HEK293 (cell line): Measurements from ENCODE around the gene NAA35.

Experiments
- BCL11B ChIP-seq: fragments of 450-650 bp; formaldehyde crosslinking; IDR thresholded peaks from 2 replicates; pipeline ENCODE4 v1.5.1; 2016; ENCODE audit warnings: low read depth, missing biosample characterization, missing genetic modification characterization
- EGR2 ChIP-seq: fragments of 450-650 bp; formaldehyde crosslinking; IDR thresholded peaks from 2 replicates; pipeline ENCODE4 v1.5.1; 2016; ENCODE audit warnings: low read depth, missing biosample characterization, missing genetic modification characterization
- FEZF1 ChIP-seq: fragments of 450-650 bp; formaldehyde crosslinking; IDR thresholded peaks from 2 replicates; pipeline ENCODE4 v1.5.1; 2016; ENCODE audit warnings: missing biosample characterization, missing genetic modification characterization
- GLI2 ChIP-seq: fragments of 450-650 bp; formaldehyde crosslinking; IDR thresholded peaks from 2 replicates; pipeline ENCODE4; 2017; ENCODE audit warnings: missing biosample characterization, missing genetic modification characterization, low read depth, borderline replicate concordance
- INSM2 ChIP-seq: fragments of 450-650 bp; formaldehyde crosslinking; IDR thresholded peaks from 2 replicates; pipeline ENCODE4 v1.5.1; 2016; ENCODE audit warnings: missing biosample characterization, missing genetic modification characterization
- MEIS1 ChIP-seq: sonication (generic); formaldehyde crosslinking; IDR thresholded peaks from 2 replicates; pipeline ENCODE4 v1.8.1; 2022; ENCODE audit warnings: missing genetic modification reagents, mild to moderate bottlenecking, borderline replicate concordance
- PATZ1 ChIP-seq: fragments of 450-650 bp; formaldehyde crosslinking; IDR thresholded peaks from 2 replicates; pipeline ENCODE4 v1.5.1; 2016; ENCODE audit warnings: missing biosample characterization, missing genetic modification characterization
- REPIN1 ChIP-seq: fragments of 450-650 bp; formaldehyde crosslinking; IDR thresholded peaks from 2 replicates; pipeline ENCODE4 v1.5.1; 2017; ENCODE audit warnings: missing biosample characterization, missing genetic modification characterization, low read depth
- SETDB1 ChIP-seq: IDR thresholded peaks from one replicate; pipeline ENCODE4 v1.6.1; 2017; ENCODE audit warnings: mild to moderate bottlenecking, low read length, moderate library complexity, mixed read lengths; ENCODE audit not compliant: insufficient read length
- SP2 ChIP-seq: fragments of 450-650 bp; formaldehyde crosslinking; IDR thresholded peaks from 2 replicates; pipeline ENCODE4 v1.5.1; 2016; ENCODE audit warnings: missing biosample characterization, missing genetic modification characterization
- TRIM28 ChIP-seq: IDR thresholded peaks from 2 replicates; pipeline ENCODE4 v1.6.1; 2011; ENCODE audit warnings: low read length, control low read depth, borderline replicate concordance
- ZBTB44 ChIP-seq: fragments of 450-650 bp; IDR thresholded peaks from 2 replicates; pipeline ENCODE4 v1.5.1; 2018; ENCODE audit warnings: missing biosample characterization, mild to moderate bottlenecking, missing genetic modification characterization
- ZBTB8A ChIP-seq: fragments of 450-650 bp; formaldehyde crosslinking; IDR thresholded peaks from 2 replicates; pipeline ENCODE4 v1.5.1; 2016; ENCODE audit warnings: missing biosample characterization, missing genetic modification characterization
- ZFP41 ChIP-seq: fragments of 450-650 bp; formaldehyde crosslinking; IDR thresholded peaks from 2 replicates; pipeline ENCODE4 v1.5.1; 2016; ENCODE audit warnings: missing biosample characterization, missing genetic modification characterization, borderline replicate concordance
- ZNF132 ChIP-seq: fragments of 450-650 bp; formaldehyde crosslinking; IDR thresholded peaks from 2 replicates; pipeline ENCODE4 v1.5.1; 2017; ENCODE audit warnings: missing biosample characterization, missing genetic modification characterization, borderline replicate concordance
- ZNF16 ChIP-seq: fragments of 450-650 bp; formaldehyde crosslinking; IDR thresholded peaks from 2 replicates; pipeline ENCODE4 v1.5.1; 2016; ENCODE audit warnings: low read depth, missing biosample characterization, missing genetic modification characterization
- ZNF19 ChIP-seq: fragments of 450-650 bp; formaldehyde crosslinking; IDR thresholded peaks from 2 replicates; pipeline ENCODE4; 2016; ENCODE audit warnings: missing biosample characterization, missing genetic modification characterization, low read depth
- ZNF211 ChIP-seq: fragments of 450-650 bp; formaldehyde crosslinking; IDR thresholded peaks from 2 replicates; pipeline ENCODE4 v1.5.1; 2016; ENCODE audit warnings: low read depth, missing biosample characterization, missing genetic modification characterization
- ZNF26 ChIP-seq: fragments of 450-650 bp; formaldehyde crosslinking; IDR thresholded peaks from 2 replicates; pipeline ENCODE4 v1.5.1; 2016; ENCODE audit warnings: missing biosample characterization, missing genetic modification characterization
- ZNF324 ChIP-seq: fragments of 450-650 bp; formaldehyde crosslinking; IDR thresholded peaks from 2 replicates; pipeline ENCODE4 v1.5.1; 2016; ENCODE audit warnings: missing biosample characterization, missing genetic modification characterization
- ZNF394 ChIP-seq: fragments of 450-650 bp; formaldehyde crosslinking; IDR thresholded peaks from 2 replicates; pipeline ENCODE4 v1.5.1; 2016; ENCODE audit warnings: missing biosample characterization, missing genetic modification characterization, mild to moderate bottlenecking, moderate library complexity, borderline replicate concordance
- ZNF416 ChIP-seq: fragments of 450-650 bp; formaldehyde crosslinking; IDR thresholded peaks from 2 replicates; pipeline ENCODE4 v1.5.1; 2016; ENCODE audit warnings: missing biosample characterization, missing genetic modification characterization
- ZNF426 ChIP-seq: fragments of 450-650 bp; formaldehyde crosslinking; IDR thresholded peaks from 2 replicates; pipeline ENCODE4 v1.5.1; 2017; ENCODE audit warnings: missing biosample characterization, missing genetic modification characterization, mild to moderate bottlenecking, inconsistent platforms, moderate library complexity
- ZNF549 ChIP-seq: fragments of 450-650 bp; IDR thresholded peaks from 2 replicates; pipeline ENCODE4 v1.5.1; 2018; ENCODE audit warnings: missing biosample characterization, missing genetic modification characterization, mild to moderate bottlenecking, inconsistent platforms, moderate library complexity
- ZNF600 ChIP-seq: fragments of 450-650 bp; formaldehyde crosslinking; IDR thresholded peaks from 2 replicates; pipeline ENCODE4 v1.5.1; 2016; ENCODE audit warnings: missing biosample characterization, missing genetic modification characterization
- ZNF626 ChIP-seq: fragments of 450-650 bp; sonication (Bioruptor Pico); formaldehyde crosslinking; IDR thresholded peaks from 2 replicates; pipeline ENCODE4 v1.5.1; 2018; ENCODE audit warnings: missing biosample characterization, missing genetic modification characterization, inconsistent platforms
- ZNF658 ChIP-seq: fragments of 450-650 bp; formaldehyde crosslinking; IDR thresholded peaks from 2 replicates; pipeline ENCODE4; 2016; ENCODE audit warnings: missing biosample characterization, missing genetic modification characterization
- ZNF664 ChIP-seq: fragments of 450-650 bp; formaldehyde crosslinking; IDR thresholded peaks from 2 replicates; pipeline ENCODE4 v1.5.1; 2016; ENCODE audit warnings: missing biosample characterization, missing genetic modification characterization
- ZNF677 ChIP-seq: fragments of 450-650 bp; IDR thresholded peaks from 2 replicates; pipeline ENCODE4 v1.5.0; 2018; ENCODE audit warnings: missing biosample characterization, mild to moderate bottlenecking, missing genetic modification characterization, moderate library complexity
- ZNF768 ChIP-seq: fragments of 450-650 bp; formaldehyde crosslinking; IDR thresholded peaks from 2 replicates; pipeline ENCODE4 v1.5.1; 2018; ENCODE audit warnings: missing biosample characterization, mild to moderate bottlenecking, missing genetic modification characterization
- ZNF776 ChIP-seq: fragments of 450-650 bp; formaldehyde crosslinking; IDR thresholded peaks from 2 replicates; pipeline ENCODE4 v1.5.0; 2017; ENCODE audit warnings: missing biosample characterization, missing genetic modification characterization, borderline replicate concordance
- ZNF777 ChIP-seq: fragments of 450-650 bp; formaldehyde crosslinking; IDR thresholded peaks from 2 replicates; pipeline ENCODE4 v1.5.1; 2017; ENCODE audit warnings: missing biosample characterization, missing genetic modification characterization, borderline replicate concordance
- ZNF792 ChIP-seq: fragments of 450-650 bp; formaldehyde crosslinking; IDR thresholded peaks from 2 replicates; pipeline ENCODE4 v1.5.1; 2016; ENCODE audit warnings: missing biosample characterization, missing genetic modification characterization
- ZXDB ChIP-seq: fragments of 450-650 bp; formaldehyde crosslinking; IDR thresholded peaks from 2 replicates; pipeline ENCODE4 v1.5.1; 2016; ENCODE audit warnings: missing biosample characterization, missing genetic modification characterization

NAA35 gene

GRCh38 chr9:86052556-86053468 is 111.9 kb downstream of the NAA35 start (continued):
- TF ChIP-seq ZNF26 (tag by site-specific recombination): peak; percentile 8; the same call in 1 of the 2 replicates
- TF ChIP-seq ZNF768: no peak
- TF ChIP-seq ZNF626 (tag by site-specific recombination): no peak
- TF ChIP-seq ZNF664 (tag by site-specific recombination): no peak
- TF ChIP-seq FEZF1 (tag by site-specific recombination): no peak
- no peak for TF ChIP-seq ZNF776 (tag by site-specific recombination)
- TF ChIP-seq SP2 (tag by site-specific recombination): no peak
- TF ChIP-seq INSM2 (tag by site-specific recombination): no peak
- no peak for TF ChIP-seq MEIS1 (CRISPR knock-in tag)
- TF ChIP-seq PATZ1 (tag by site-specific recombination): no peak
- no peak for TF ChIP-seq REPIN1 (tag by site-specific recombination)
- TF ChIP-seq ZBTB8A: no peak
- TF ChIP-seq ZNF416 (tag by site-specific recombination): no peak
- no peak for TF ChIP-seq GLI2 (tag by site-specific recombination)
- peak; percentile 10; the same call in 1 of the 2 replicates for TF ChIP-seq ZNF658
- no peak for TF ChIP-seq ZNF394 (tag by site-specific recombination)
- TF ChIP-seq ZNF211 (tag by site-specific recombination): 0 out of 2 replicates have a peak, but pooled peaks have one; percentile 33
- TF ChIP-seq ZNF324: no peak
- no peak for TF ChIP-seq ZBTB44 (tag by site-specific recombination)
- no peak for TF ChIP-seq ZNF426 (tag by site-specific recombination)
- no peak for TF ChIP-seq BCL11B
- TF ChIP-seq ZNF677: no peak
- TF ChIP-seq EGR2 (tag by site-specific recombination): no peak
- TF ChIP-seq ZNF19 (tag by site-specific recombination): no peak
- no peak for TF ChIP-seq ZNF132
- TF ChIP-seq TRIM28: no peak
- no peak for TF ChIP-seq ZXDB (tag by site-specific recombination)
- peak; percentile 69; the same call in 1 of the 2 replicates for TF ChIP-seq ZNF600 (tag by site-specific recombination)
- no peak; the same call in 1 of the 2 replicates for TF ChIP-seq ZNF16 (tag by site-specific recombination)
- no peak for TF ChIP-seq ZNF777 (tag by site-specific recombination)
- no peak for TF ChIP-seq ZNF549 (tag by site-specific recombination)
- TF ChIP-seq ZFP41: no peak
- TF ChIP-seq SETDB1: no peak
- TF ChIP-seq ZNF792 (tag by site-specific recombination): no peak
